ENCODE results near the gene NAA38. TPM values are rescaled to one million over a fixed set of nuclear protein-coding genes. Genes with fewer than 3 reads are reported as not detected.
A peak's percentile ranks its signal among the peaks of the same experiment; 100 is the strongest.

Gene NAA38
- polyA plus RNA-seq, 1 donor (not counting 4 experiments of a cell fraction or from before 2014, with no cell fraction given), result 70.9 TPM

- Histone ChIP-seq H3K9me1 (ENCODE audit: control insufficient read depth, extremely low read depth, insufficient read depth, low read length) (no peaks in the 10 kb centered on the region), H3K4me1 (ENCODE audit: control insufficient read depth, extremely low read depth, insufficient read depth, low read length) (peaks cover 26% of the 10 kb centered on the region), H3K9me3 (ENCODE audit: control insufficient read depth, low read depth, low read length) (no peaks in the 10 kb centered on the region), H3K27me3 (ENCODE audit: control insufficient read depth, extremely low read depth, insufficient read depth, low read length) (no peaks in the 10 kb centered on the region), H4K20me1 (ENCODE audit: control insufficient read depth, extremely low read depth, insufficient read depth, low read length) (no peaks in the 10 kb centered on the region), H3K27ac (ENCODE audit: control insufficient read depth, insufficient read depth, low read length) (no peak overlapping the region), H3K36me3 (ENCODE audit: control insufficient read depth in 2 of 2, extremely low read depth in 1 of 2, insufficient read depth in 2 of 2, low read length in 2 of 2) (peaks cover 5 to 8% of the 10 kb centered on the region in 2 experiments), H3K79me2 (ENCODE audit: control insufficient read depth, insufficient read depth, low read length) (peaks cover 16% of the 10 kb centered on the region), H2AFZ (ENCODE audit: control insufficient read depth, low read length) (no peak overlapping the region), H3K9ac (ENCODE audit: control insufficient read depth, extremely low read depth, insufficient read depth, low read length) (no peak overlapping the region), H3K4me2 (ENCODE audit: control insufficient read depth, extremely low read depth, insufficient read depth, low read depth, low read length) (no peak overlapping the region), H3K4me3 (ENCODE audit: control insufficient read depth in 2 of 3, extremely low read depth in 1 of 3, insufficient read depth in 2 of 3, low read depth in 1 of 3, low read length in 3 of 3) (no peak overlapping the region)
- FAIRE-seq (no peak), DNase-seq (ENCODE audit: low read depth, low spot score) (no peak)
- peak; percentile 58 to 66 (median 59) for TF ChIP-seq CTCF (optimal IDR thresholded peaks at IDR 0.05 in 1 of 3, IDR thresholded peaks at IDR 0.05 in 1 of 3, conservative IDR thresholded peaks at IDR 0.05 in 1 of 3; ENCODE audit: extremely low read depth in 1 of 3, insufficient read depth in 2 of 3, low read length in 3 of 3)
- no peak for TF ChIP-seq EZH2 (IDR thresholded peaks at IDR 0.05; ENCODE audit: low read length)
- dilution Hi-C loops (cut with MboI; ENCODE audit: extremely low pct_ligation_motif_present, low sequenced_read_pairs), result no loop called here
These were observed 5.5 kb upstream of the NAA38 start for GRCh38 chr17:7862692-7863437.

GRCh38 chr17:7859028-7859427, 1.7 kb upstream of the NAA38 start:
- FAIRE-seq (no peak), DNase-seq (ENCODE audit: low read depth, low spot score) (no peak)
- H3K27me3 ChIP-seq (ENCODE audit: control insufficient read depth, extremely low read depth, insufficient read depth, low read length), result no peaks in the 10 kb centered on the region
- no peak overlapping the region for H2AFZ ChIP-seq (ENCODE audit: control insufficient read depth, low read length)
- H3K27ac ChIP-seq (ENCODE audit: control insufficient read depth, insufficient read depth, low read length), result peak overlapping the region; percentile 73
- peak overlapping the region; percentile 79 for H3K9ac ChIP-seq (ENCODE audit: control insufficient read depth, extremely low read depth, insufficient read depth, low read length)
- dilution Hi-C loops (cut with MboI; ENCODE audit: extremely low pct_ligation_motif_present, low sequenced_read_pairs), result no loop called here
- peaks cover 5 to 8% of the 10 kb centered on the region in 2 experiments for H3K36me3 ChIP-seq (ENCODE audit: control insufficient read depth in 2 of 2, extremely low read depth in 1 of 2, insufficient read depth in 2 of 2, low read length in 2 of 2)
- H3K4me2 ChIP-seq (ENCODE audit: control insufficient read depth, extremely low read depth, insufficient read depth, low read depth, low read length), result peak overlapping the region; percentile 97
- H4K20me1 ChIP-seq (ENCODE audit: control insufficient read depth, extremely low read depth, insufficient read depth, low read length), result no peaks in the 10 kb centered on the region
- peaks cover 37% of the 10 kb centered on the region for H3K4me1 ChIP-seq (ENCODE audit: control insufficient read depth, extremely low read depth, insufficient read depth, low read length)
- no peaks in the 10 kb centered on the region for H3K9me3 ChIP-seq (ENCODE audit: control insufficient read depth, low read depth, low read length)
- peak overlapping the region; percentile 57 to 98 (median 79) for H3K4me3 ChIP-seq (ENCODE audit: control insufficient read depth in 2 of 3, extremely low read depth in 1 of 3, insufficient read depth in 2 of 3, low read depth in 1 of 3, low read length in 3 of 3)
- peaks cover 25% of the 10 kb centered on the region for H3K79me2 ChIP-seq (ENCODE audit: control insufficient read depth, insufficient read depth, low read length)
- H3K9me1 ChIP-seq (ENCODE audit: control insufficient read depth, extremely low read depth, insufficient read depth, low read length), result no peaks in the 10 kb centered on the region
- TF ChIP-seq EZH2 (IDR thresholded peaks at IDR 0.05; ENCODE audit: low read length) (no peak), CTCF (optimal IDR thresholded peaks at IDR 0.05 in 1 of 3, IDR thresholded peaks at IDR 0.05 in 1 of 3, conservative IDR thresholded peaks at IDR 0.05 in 1 of 3; ENCODE audit: extremely low read depth in 1 of 3, insufficient read depth in 2 of 3, low read length in 3 of 3) (no peak)
